Stimulated activated CD8-positive, alpha-beta memory T cell treated with anti-CD3 and anti-CD28 coated beads, Interleukin-7, amount 100 ng/mL, for 4 hours (primary cell): ENCODE measurements around the gene TMEM51.

Experiments
- DNase-seq, 2 donors: peaks; one replicate each; pipeline ENCODE4 v3.0.0-alpha.2; 2020; ENCODE audit warnings: low read depth in 2 of 2

TMEM51 gene, protein sequence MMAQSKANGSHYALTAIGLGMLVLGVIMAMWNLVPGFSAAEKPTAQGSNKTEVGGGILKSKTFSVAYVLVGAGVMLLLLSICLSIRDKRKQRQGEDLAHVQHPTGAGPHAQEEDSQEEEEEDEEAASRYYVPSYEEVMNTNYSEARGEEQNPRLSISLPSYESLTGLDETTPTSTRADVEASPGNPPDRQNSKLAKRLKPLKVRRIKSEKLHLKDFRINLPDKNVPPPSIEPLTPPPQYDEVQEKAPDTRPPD

DNA sequence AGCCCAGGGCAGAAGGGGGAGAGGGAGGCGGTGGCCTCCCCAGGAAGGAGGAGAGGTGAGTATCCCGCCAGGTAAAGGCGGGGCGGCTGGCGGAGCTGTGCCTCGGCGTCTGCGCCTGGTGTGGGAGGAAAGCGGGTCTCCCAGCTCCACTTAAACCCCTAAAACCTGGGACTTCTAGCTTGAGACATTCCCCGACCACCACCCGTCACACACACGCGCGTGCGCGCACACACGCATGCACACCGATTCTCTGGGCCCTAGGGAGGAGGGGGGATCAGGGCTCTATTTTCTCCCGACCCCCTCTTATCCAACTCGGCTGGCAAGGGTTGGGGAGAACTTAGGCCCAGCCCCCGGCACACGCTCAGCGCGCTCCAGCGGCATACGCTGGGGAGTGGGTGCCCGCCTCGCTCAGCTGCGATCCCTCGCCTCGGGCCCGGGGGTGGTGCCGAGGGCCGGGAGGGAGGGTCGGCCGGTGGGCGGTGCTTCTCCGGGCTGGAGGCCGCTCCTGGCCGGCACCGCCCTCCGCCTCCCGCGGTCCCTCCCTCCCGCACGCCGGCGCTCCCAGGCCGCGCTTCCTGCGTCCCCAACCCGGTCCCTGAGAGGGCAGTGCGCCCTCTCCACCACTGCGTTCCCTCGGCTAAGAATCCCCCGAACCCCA, at the start of gene TMEM51:
TMEM51 (plus strand) TSS at position 564 of the 658 bp plus-strand sequence. CDS start 61,341 bp downstream, outside the sequence.
- no peak for DNase-seq

DNA sequence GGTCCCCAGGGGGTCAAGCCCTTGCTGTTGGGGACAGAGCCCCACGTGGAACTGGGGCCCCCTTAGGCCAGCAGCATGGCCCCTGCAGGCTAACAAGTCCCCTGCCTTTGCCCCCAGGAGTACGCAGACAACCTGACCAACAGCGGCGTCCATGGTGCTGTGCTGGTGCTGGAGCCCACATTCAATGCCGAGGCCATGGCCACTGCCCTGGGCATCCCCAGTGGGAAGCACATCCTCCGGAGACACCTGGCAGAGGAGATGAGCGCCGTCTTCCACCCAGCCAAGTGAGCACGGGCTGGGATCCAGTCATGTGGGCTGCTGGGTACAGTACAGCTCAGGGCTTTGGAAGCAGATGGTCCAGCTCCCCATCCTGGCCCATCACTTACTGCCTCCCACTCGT, 49.6 kb upstream of the TMEM51 start:
- no peak for DNase-seq

DNA sequence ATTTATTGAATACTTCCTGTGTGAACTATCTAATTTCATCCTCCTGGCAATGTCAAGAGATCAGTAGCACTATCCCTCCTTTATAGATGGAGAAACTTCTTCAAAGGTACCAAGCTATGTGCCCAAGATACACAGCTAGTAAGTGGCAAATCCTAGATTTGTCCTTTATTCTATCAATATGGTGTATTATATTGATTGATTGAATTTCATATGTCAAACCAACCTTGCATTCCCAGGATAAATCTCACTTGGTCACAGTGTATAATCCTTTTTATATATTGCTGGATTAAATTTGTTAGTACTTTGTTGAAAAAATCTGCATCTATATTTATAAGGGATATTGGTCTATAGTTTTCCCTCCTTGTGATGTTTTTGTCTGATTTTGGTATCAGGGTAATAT, 48.8 kb upstream of the TMEM51 start:
- no peak for DNase-seq

DNA sequence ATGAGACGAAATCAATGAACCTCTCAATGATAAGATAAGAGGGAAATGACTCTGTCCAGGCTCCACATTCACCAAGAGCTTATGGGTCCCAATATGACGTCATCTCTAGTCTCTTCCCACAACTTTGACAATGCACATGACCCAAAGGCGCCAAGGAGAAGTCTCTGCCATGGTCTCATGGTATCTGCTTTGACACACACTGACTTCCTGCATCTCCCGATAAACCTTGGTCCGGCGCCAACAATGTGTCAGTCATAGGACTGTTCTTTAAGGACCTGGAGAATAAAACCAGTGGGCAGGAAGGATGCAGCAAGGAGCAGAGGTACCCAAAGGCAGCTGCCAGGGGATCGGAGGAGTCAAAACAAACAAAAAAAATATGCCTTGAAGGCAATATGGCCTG, 46.9 kb upstream of the TMEM51 start:
- DNase-seq: no peak

DNA sequence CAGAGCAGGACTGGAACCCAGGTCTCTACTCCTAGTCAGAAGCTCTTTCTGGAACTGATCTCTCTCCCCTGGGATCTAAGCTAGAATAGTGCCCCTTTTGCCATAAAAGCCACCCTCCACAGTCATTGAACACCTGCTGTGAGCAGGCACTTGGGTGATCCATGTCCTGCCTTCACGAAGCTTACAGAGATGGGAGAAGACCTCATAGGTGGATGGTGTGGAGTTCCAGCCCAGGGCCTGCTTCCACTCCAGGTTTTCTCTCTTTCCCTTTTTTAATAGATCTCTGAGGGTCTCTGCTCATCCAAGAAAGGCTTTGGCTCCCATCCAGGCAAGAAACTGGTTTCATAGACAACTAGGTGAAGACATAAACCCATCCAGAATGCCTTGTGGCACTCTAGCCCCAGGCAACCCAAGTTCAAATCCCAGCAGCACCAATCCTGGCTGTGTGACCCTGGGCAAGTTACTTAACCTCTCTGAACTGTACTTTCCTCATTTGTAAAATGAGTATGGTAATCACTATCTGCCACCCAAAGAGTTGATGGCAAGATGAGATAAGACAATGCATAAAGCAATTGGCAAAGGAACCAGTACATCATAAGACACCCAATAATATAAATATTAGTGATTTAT, 46.4 kb upstream of the TMEM51 start:
- no peak for DNase-seq

DNA sequence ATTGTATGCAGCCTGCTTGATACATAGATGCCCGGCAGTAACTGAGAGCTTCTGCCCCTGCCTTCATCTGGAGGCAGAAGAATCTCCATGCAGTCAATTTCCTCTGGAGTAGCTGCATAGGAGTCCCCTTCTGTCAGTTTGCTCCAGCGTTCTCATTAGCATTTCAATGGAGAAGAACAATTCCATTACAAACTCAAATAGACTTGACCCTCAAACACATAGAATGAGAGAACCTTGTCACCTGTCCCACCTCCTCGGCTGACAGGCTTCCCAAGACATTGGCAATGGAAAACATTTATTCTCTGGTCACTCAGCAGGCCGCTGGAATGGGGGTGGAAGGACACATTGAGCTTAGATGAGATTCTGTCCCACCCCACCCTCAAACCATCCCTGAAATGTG, 45.6 kb upstream of the TMEM51 start:
- no peak for DNase-seq

DNA sequence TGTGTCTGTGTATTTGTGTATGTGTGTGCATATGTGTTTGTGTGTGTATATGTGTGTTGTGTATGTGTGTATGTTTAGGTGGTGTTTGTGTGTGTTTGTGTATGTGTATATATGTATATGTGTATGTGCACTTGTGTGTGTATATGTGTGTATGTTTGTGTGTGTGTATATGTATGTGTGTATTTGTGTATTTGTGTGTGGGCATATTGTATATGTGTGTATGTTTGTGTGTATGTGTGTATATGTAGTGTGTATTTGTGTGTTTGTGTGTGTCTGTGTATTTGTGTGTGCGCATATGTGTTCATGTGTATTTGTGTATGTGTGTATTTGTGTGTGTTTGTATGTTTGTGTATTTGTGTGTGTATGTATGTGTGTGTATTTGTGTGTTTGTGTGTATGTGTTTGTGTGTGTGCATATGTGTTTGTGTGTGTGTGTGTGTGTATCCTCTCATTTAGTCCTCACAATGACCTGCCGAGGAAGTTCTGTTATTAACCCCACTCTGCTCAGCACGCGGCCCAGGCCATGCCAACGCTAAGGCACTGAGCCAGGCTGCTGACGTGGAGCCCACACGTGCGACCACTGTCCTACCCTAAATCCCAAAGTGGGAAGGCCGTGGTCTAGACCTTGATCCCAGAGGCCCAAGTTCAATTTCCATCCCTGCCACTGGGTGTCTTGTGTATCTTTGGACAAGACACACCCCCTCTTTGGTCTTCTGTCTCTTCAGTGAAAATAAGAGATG, 43.2 kb upstream of the TMEM51 start:
- DNase-seq: no peak

DNA sequence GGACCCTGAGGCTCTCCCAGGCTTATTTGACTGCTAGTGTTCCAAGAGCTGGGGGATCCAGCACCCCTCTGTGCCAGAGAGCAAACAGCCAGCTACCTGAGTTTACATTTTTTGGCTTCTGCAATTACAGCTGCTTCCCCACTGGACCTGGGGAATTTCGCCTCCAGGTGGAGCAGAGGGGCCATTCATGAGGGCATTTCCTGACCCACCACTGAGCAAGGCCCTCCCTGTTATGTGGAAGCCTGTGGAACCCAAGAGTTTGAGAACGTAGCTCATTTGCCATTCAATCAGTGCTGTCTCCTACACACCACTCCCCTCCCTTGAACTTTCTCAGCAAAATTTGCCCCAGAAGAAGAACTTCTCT, 42.7 kb upstream of the TMEM51 start:
- DNase-seq: no peak

DNA sequence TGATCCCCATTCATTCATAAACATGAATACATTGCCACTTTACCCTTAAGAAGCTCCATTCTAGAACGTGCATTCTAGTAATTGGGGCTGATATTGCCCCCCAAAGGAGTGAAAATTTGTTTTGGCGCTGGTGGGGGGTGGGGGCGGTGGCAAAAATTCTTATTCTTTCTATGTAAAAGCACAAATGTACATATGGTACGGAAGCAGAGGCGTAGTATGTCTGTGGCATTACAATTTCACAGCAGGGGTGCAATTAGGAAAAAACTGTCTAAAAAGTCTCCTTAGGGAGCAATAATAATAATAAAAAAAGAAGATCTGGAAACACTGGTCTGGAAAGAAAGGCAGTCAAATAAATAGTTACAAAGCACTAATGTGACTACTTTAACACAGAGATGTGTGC, 40.4 kb upstream of the TMEM51 start:
- DNase-seq: no peak

DNA sequence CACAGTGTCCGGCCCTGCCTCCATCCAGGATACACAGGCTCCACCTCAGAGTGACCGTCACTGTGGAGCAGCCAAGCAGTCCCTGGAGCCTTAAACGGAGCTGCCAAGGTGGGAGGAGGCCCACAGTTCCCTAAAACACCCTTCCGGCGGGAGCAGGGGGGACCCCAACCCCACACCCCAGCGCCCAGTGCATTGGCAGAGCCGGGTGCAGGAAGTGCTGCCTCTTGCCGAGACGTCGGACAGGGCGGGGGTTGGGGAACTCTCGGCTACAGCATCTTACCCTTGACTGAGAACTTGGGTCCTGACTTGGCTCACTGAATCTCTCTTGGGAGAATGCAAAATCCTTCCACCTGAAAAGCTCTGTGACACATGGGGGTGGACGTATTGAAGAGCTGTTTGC, 38.7 kb upstream of the TMEM51 start:
- no peak for DNase-seq

DNA sequence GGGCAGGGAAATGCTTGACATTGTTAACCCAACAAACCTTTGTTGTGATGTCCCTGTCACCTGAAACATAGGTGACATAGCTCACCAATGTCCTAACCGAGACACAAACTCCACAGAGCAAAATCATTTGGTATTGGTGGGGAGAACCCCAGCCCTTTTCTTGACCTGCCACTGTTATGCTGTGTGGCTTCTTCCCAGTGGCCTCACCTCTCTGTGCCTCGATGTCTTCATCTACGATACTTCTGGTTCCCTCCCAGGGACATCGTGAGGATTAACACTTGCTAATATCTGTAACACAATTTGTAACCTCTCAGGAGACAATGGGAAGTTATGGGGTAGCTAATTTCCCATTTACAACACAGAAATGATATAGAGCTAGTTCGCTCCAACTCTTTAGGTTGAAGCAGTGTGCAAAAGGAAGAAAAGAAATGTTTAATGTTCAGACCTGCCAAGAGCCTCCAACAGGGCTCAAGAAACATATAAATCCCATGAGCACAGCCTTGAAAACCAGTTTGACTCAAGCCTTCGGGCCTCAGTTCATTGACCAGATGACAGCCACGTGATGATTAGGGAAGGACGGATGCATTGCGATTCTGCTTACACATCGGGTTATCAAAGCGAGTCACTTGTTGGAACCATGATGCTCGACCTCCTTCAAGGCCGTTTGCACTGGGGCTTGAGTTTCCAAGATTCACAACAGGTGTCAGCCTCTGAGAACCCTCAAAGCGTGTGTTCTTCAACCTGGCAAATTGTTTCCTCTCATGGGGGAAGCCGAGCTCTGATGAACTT, 37.8 kb upstream of the TMEM51 start:
- no peak for DNase-seq

DNA sequence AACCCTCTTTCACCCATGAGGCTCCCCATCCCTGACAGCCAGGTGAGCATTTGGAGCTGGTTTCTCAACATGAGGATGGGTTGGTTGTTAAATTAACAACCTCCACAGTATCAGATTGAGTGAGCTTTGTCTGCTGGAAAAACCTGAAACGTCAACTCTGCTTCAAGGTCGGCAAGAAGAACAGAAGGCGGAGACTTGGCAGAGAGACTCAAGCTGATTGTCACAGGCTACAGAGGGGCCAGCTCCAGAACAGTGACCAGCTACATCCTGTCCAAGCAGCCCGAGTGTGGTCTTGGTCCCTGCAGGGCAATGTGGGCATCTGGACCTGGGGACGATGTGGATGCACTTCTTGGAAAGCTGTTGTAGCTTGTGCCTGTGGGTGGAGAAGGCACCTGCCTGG, 36.6 kb upstream of the TMEM51 start:
- DNase-seq: no peak

DNA sequence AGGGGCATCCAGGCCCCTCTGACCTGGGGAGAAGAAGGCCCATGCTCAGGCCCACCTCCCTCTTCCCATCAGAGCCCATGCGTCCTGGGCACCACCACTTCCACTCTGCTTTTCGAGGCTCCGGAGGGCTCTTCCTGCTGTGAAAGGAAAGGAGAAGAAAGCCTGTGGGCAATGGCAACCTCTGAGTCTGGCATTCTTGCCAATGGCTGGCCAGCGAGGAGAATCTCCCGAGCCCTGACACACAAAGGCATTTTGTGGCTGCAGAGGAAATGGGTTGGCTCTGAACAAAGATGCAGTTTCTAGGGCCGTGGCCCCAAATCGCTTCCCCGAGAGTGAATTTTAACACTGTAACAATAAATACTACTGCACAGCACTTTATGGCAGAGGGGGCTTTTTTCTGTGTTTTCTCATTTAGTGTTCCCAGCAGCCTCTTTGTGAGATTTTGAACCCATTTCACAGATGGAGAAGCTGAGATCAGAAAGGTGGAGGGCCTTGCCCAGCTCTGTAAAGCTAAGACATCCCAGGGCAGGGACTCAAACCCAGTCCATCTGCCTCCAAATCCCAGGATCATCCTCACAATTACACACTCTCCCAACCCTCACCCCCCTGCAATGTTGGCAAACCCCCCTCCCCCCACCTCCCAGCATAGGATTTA, 35.7 kb upstream of the TMEM51 start:
- no peak for DNase-seq

DNA sequence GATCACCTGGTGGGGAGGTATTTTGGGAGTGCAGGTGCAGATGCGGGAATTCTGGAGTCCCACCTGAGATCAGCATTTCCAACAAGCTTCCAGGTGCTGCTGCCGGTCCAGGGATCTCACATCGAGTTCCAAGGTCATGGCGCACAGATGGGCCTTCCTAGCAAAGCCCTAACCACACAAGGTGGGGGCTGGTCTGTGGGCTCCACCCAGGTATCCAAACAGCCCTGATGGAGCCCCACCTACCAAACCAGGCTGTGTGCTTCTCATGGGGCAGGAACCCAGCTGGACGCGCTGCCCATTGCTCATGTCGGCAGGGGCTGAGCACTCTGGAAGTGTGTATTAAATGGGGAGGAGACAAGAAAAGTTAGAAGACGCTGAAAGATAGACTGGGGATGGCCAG, 35.0 kb upstream of the TMEM51 start:
- DNase-seq: no peak

DNA sequence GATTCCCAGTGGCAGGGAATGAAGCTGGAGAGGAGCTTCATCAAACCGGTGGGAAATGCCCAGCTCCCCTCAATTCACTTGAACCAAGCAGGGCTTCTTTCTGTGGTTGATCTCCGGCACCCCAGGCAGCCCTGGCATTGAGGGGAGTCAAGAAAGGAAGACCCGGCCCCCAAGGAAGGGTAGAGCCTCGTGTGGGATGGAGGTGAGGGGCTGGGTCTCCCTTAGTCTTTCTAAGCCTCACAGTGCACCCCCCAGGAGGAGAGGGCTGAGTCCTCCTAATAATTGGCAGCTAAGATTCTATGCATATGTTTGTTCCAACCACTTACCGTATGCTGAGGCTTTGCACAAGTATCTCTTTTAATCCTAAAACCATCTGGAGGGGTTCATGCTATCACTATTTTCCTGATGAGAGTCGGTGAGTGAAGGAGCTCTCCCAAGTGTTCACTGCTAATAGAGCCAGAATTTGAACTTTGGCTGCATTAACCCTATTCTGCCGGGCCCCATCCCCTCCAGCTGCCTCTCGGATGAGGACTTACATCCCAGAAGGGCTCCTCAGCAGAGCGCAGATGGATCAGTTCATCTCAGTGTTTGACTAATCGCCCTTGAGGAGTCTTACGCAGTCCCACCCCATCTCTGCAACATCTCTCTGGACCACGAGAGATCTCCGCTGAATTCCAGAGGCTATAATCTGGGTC, 33.1 kb upstream of the TMEM51 start:
- no peak for DNase-seq

DNA sequence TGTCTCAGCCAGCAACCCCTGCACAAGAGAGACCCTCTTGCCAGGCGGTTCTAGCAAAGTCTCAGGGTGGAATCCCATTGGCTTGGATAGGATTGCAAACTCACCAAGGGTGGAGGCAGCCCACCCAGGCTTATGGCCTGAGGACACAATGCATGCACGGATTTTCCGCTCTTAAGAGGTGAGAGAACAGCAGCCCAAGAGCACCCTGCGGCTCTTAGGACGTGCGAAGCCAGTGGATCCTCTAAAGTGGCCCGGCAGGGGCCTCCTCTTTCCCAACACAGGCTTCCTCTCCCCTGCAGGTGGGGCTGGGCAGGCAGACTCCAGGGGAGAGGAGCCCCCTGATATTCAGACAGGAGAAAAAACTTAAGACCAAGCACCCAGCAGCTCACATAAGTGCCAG, 31.2 kb upstream of the TMEM51 start:
- no peak for DNase-seq

DNA sequence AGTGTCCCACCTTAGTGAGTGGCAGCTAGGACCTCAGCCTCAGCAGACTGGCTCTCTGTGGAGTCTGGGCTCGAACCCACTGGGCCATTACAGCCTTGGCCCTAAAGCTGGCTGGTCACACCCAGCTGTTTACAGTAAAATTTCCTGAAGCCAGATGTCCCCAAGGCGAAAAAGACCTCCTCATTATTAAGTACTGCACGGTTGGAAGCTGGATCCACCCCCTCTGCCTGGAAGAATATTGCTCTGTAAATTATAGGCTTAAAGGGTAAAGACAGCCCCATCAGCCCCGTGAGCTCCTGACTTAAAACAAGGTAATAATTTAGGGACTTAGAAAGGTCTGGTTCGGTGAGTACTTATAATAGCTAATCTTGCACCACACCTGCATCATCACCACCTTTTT, 30.3 kb upstream of the TMEM51 start:
- no peak for DNase-seq

DNA sequence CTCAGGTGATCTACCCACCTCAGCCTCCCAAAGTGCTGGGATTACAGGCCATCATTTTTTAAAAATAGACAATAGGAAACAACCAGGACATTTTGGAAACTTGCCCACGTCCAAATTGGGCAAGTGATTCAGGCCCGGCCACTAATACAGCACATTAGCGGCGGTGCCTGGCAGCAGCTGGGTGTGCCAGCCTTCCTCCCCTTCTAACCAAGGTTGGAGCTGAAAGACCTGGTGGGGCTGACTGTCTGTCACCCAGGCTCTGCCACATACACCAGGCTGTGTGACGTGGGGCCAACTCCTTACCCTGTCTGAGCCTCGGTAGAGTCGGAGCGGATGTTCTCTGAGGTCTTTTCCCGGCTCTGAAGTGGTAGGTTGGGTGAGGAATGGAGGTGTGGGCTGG, 29.6 kb upstream of the TMEM51 start:
- DNase-seq: no peak

DNA sequence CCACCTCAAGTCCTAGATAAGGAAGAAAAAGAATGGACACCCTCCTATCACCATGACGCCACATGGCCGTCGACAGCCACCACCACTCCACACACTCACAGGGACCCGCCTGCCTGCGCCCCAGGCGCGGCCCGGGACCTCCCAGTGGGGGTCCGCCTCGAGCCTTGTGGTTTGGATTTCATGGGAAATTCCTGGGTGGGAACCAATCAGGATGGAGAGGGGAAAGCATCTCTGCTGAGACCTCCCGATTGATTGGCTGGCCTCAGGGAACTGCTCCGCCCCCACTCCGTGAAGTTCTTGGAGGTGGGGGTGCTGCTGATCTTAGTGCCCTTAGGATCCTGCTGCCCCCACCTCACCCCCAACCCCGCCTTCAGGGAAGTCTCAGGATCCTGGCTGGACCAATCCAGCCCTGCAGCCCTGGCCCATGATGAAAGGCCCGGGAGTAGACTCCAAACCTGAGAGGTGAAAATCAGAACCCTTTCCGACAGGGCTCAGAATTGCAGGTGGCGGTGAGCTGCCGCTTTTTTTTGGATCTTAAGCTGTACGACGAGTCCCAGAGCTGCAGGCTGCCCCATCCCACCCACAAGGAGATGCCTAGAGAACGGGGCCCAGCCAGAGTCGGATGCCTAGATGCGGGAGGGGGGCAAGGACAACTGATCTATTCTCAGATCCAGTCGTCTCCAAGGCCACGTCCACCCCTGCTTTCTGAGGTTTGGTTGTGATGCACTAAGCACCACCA, 29.0 kb upstream of the TMEM51 start:
- DNase-seq: no peak

DNA sequence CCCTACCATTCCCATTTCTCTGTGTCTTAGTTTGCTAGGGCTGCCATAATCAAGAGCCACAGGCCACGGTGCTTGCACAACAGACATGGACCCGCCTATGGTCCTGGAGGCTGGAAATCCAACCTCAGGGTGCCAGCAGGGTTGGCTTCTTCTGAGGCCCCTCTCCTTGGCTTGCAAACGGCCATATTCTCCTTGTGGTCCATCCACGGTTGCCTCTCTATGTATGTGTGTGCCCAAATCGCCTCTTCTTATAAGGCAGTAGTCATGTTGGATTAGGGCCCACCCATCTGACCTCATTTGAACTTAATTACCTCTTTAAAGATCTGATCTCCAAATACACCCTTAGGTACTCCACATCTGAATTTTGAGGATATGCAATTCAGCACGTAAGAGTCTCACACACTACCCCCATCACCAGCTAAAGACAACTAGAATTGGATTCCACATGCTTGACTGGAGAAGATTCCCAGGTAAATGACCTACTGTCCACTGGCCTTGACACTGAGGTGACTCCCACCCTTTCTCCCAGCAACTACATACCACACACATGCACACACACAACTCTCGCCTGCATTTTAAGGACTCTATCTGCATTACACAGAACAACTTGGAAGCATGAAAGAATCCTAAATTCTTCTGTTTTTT, 28.3 kb upstream of the TMEM51 start:
- DNase-seq: no peak
